HG02981 (cell line): Measurements from ENCODE around the gene FANCC.

Experiments used
- ATAC-seq: cut with Tn5 transposase; IDR thresholded peaks from one replicate; pipeline ENCODE4 v1.9.1; 2021; ENCODE audit warnings: mild to moderate bottlenecking, moderate library complexity; ENCODE audit not compliant: unreplicated experiment

FANCC gene

DNA sequence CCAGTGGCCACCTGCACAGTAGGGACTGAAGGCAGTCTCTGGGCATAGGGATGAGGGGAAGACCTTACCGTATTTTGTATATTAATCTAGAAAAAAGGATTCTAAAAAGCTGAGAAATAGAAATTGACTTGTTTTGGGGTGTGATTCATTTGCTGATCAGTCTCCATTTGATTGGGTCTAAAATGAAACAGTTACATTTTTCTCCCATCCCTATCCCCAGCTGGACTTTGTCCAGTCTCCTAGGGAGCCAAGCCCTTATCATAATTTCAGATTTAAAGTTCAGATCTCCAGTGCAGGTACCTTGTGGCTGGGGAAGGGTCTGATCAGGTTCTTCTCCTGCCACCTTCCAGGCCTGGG, 240.8 kb downstream of the FANCC start:
- no peak for ATAC-seq

DNA sequence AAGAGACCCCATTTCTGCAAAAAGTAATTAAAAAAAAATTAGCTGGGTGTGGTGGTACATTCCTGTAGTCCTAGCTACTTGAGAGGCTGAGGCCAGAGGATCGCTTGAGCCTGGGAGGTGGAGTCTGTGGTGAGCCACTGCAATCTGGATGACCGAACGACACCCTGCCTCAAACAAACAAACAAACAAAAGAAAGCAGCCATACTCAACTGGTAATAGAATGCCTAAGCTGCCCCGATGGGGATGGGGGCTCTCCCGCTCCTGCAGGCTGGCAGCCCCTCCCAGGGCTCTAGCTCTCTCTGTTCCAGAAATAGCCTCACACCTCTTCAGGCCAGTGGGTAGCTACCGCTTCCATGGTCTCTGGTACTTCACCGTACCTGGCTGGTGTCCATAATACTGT, 241.8 kb downstream of the FANCC start:
- ATAC-seq, result no peak

- ATAC-seq, result no peak
Observed at GRCh38 chr9:95074632-95075031, 242.9 kb downstream of the FANCC start.

GRCh38 chr9:95073918-95074317, 243.6 kb downstream of the FANCC start:
- ATAC-seq, result no peak

- no peak for ATAC-seq
Observed at GRCh38 chr9:95073042-95073607, 244.4 kb downstream of the FANCC start.

- ATAC-seq, result no peak
Observed at GRCh38 chr9:95071925-95072324, 245.6 kb downstream of the FANCC start.

DNA sequence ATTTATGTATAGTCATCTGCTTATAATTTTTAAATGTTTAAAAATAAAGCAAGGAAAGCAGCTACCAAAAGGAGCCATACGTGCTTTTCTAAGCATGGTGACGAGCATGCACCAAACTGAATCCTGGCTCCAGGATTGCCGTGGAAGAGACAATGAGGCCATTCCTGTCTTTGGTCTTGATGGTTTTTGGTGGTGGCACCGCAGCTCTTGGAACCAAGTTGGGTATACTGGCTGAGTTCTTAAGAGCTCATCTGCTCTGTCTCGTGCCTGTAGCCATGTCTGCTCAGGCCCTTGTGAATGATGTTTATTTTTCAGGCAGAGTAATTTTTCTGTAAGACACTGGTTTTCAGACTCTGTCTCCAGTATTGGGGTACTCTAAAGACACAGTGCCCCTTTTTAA, 246.1 kb downstream of the FANCC start:
- ATAC-seq, result no peak

DNA sequence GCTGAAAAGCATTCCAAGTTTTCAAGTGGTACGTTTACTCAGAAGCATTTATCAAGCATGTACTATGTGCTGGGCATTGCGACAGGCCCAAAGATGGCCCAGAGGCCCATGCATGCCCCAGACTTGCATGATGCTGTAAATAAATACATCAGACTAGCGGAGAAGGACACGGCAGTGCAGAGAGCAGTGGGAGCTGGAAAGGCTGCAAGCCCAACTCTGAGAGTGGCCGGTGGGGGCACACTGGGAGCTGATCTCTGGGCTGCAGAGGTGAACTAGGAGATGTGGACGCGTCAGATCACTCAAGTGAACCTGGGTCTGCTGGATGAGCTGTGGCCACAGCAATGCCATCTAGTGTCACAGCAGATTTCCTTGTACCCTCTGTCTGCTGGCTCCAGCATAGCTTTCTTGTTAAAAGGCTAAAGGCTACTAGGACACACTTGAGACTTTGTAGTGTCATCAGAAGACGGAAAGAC, 246.9 kb downstream of the FANCC start:
- ATAC-seq, result no peak

DNA sequence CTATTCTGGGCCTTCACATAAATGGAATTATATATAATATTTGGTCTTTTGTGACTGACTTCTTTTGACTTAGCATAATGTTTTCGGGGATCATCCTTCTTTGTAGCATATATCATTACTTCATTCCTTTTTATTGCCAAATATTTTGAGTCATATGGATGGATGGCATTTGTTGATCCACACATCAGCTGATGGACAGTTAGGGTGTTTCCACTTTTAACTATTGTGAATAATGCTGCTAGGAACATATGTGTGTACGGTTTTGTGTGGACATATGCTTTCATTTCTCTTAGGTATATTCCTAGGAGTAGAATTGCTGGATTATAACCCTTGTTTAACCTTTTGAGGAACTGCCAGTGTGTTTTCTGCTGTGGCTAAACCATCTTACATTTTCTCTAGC, 249.6 kb downstream of the FANCC start:
- no peak for ATAC-seq

GRCh38 chr9:95067057-95067456, 250.5 kb downstream of the FANCC start:
- ATAC-seq, result no peak

DNA sequence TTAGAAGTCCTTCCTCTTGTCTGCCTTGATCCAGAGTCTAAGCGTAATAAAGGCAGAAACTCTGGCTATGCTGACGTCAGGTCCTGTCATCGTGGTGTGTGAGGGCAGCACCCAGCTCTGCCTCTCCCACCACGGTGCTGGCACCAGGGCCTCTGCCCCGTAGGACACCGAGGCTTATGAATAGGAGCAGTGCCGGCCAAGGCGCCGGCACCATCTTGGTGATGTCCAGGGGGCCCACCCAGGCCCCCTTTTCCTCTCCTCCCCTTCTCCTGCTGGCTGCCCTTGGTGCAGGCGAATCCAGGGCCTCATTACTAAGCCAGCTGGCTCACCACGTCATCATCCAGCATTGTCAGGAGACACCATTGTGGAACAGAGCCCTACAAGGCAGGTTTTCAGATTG, 252.3 kb downstream of the FANCC start:
- no peak for ATAC-seq

DNA sequence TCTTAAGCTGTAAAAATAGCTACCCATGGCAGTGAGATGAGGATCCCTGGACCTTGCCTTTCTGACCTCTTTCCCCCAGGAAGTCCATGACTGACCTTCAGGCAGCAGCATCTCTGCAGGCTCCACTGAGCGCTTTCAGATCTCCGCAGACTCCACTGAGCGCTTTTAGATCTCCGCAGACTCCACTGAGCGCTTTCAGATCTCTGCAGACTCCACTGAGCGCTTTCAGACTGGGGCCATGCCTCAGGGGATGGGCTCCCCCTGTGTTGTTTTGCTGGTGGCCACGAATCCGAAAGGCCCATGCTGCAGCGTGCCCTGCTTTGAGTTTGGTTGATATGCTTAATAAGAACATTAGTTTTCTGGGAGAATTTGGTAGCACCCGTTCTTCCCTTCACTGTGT, 254.2 kb downstream of the FANCC start:
- ATAC-seq, result no peak

DNA sequence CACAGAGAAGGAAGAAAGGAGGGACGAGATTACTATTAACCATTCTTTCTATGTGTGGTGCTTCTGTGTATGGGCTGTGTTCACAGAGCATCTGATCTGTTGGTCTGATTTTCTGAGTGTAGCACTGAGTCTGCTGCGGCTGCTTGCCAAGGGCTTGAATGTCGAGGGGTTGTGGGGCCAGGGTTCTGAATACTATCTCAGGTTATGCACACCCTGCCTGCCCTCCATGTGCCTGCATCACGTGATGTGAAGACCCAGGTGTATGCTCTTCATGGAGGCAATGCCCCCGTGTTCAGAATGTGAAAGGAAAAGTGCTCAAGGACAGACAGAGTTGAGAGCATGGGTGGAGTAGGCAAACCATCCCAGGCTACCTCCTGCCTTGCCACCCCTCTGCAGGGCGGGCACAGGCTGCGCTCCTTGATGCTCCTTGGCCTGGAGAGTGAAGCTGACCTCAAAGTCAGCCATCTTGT, 254.9 kb downstream of the FANCC start:
- no peak for ATAC-seq

DNA sequence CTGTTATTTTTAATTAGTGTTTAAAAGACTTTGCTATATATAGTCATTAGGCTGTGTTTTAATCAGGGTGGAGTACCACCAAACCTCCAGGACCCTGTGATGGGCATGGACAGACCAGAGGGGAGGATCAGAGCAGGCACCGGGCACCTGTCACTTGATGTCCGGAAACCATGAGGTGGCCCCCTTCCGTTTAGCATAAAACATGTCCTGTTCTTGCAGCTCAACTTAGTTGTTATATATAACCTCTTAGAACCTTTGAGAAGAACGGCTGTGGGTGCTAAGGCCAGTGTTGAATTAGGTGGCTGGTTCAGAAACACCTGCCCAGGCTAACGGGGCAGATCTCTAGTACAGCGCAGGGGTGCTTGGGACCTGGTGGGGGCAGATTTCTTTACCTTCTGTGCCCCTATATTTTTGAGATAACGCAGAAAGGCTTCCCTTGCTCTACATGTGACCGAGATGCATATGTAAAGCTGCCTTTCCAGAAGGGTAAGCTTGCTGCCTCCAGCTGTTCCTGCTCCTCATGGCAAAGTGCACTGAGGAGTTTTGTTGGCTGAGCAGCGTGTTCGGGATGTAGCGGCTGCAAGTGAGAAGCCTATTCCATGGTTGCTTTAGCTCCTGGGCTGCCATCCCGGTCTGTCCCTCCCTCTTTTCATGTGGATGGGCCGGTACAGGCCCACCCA, 255.5 kb downstream of the FANCC start:
- ATAC-seq, result no peak

- ATAC-seq, result no peak
Observed at GRCh38 chr9:95060916-95061315, 256.6 kb downstream of the FANCC start.

GRCh38 chr9:95060234-95060633, 257.3 kb downstream of the FANCC start:
- no peak for ATAC-seq

- no peak for ATAC-seq
Observed at GRCh38 chr9:95058795-95059386, 258.6 kb downstream of the FANCC start.

DNA sequence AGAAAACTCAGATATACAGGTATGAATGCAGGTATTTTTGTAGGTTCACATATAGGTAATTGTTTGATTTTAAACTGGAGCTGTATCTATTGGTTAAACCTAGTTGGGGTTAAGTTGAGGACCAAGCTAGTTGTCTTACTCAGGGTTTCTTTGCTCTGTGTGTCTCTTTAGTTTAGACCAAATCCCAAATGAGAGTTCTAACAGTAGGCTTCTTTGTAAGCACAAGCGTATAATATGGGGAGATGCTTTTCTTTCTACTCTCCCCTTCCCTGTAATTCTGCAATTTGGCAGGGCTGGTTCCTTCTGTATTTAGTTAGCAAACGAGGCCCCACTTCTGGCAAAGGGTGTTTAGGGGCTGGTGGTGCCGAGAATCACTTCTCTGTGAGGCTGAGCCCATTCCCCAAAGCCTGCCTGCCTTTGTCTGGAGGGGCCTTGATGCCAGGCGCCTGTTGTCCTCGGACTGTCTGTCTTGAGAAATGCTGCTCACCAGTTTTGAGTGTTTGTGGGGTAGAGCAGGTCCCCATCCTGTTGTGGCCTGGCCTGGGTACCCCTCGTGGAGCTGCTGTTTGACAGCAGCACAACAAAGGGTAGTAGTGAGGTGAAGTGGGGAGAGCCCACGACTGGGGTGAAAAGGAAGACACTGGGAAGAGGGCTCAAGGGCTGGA, 259.3 kb downstream of the FANCC start:
- no peak for ATAC-seq

GRCh38 chr9:95057101-95057500, 260.4 kb downstream of the FANCC start:
- no peak for ATAC-seq

GRCh38 chr9:95055851-95056551, 261.5 kb downstream of the FANCC start:
- ATAC-seq, result no peak

DNA sequence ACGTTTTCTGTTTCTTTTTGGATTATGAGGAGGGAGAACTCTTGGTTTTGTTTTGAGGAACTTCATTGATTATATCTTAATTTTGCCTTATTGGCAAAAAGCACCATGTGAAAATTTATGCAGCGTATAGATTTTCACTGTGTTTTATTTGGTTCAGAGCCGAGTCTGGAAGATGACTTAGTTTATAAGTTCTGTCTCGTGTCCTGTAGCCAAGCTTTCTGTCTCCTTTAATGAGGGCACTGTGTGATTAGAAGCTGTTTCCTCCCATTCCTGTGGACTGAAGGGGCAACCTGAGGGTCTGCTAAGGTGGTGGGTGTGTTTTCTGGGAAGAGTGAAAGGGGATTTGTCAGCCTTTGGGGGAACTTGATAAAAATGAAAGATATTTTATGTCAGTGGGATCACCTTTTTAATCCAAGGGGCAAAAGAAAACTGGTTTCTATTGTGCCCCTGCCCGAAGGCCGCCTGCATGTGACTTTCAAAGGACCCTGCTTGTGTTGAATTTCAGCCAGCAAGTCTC, 262.1 kb downstream of the FANCC start:
- ATAC-seq, result no peak
